Stimulated activated naive B cell treated with anti-CD40 and anti-IgM and Interleukin-4, amounts not matched to agents 10 μg/mL and 1 μg/mL and 100 μg/mL, for 72 hours (primary cell): ENCODE data around the gene ARL15.

Source experiments
- ATAC-seq, 2 donors: fragments of 150-1000 bp; cut with Tn5 transposase; replicated peaks; 2 replicates each; pipeline ENCODE4 v1.10.0; 2021; ENCODE audit warnings: moderate library complexity in 1 of 2
- DNase-seq: peaks from one replicate; pipeline ENCODE4 v3.0.0; 2021
- H3K27ac Mint-ChIP-seq: one replicate; pipeline ENCODE4 v1.8.0; 2022; ENCODE audit warnings: mild to moderate bottlenecking, mixed read lengths
- H3K27me3 Mint-ChIP-seq, 2 donors: one replicate each; pipeline ENCODE4 v1.8.0; 2022; ENCODE audit warnings: mixed read lengths in 2 of 2
- H3K36me3 Mint-ChIP-seq, 2 donors: one replicate each; pipeline ENCODE4 v1.8.0; 2022; ENCODE audit warnings: mixed read lengths in 2 of 2, mild to moderate bottlenecking in 1 of 2
- H3K4me1 Mint-ChIP-seq, 2 donors: one replicate each; pipeline ENCODE4 v1.8.0; 2022; ENCODE audit warnings: mixed read lengths in 2 of 2, mild to moderate bottlenecking in 1 of 2
- H3K4me3 Mint-ChIP-seq, 2 donors: one replicate each; pipeline ENCODE4 v1.8.0; 2022; ENCODE audit warnings: mild to moderate bottlenecking in 2 of 2, mixed read lengths in 2 of 2, moderate library complexity in 1 of 2
- H3K9me3 Mint-ChIP-seq, 2 donors: one replicate each; pipeline ENCODE4 v1.8.0; 2022; ENCODE audit warnings: mixed read lengths in 2 of 2, mild to moderate bottlenecking in 1 of 2

Gene ARL15

GRCh38 chr5:54325610-54326311, 15.4 kb upstream of the ARL15 start:
- Mint-ChIP-seq H3K27me3 (peaks cover 7 to 11% of the 10 kb centered on the region in 2 donors), H3K27ac (no peak overlapping the region), H3K4me3 (no peak overlapping the region), H3K9me3 (no peaks in the 10 kb centered on the region), H3K36me3 (no peaks in the 10 kb centered on the region), H3K4me1 (no peaks in the 10 kb centered on the region)
- peak in 1 of 2 donors; percentile 58 for ATAC-seq
- no peak for DNase-seq

GRCh38 chr5:54325272-54325609, 14.9 kb upstream of the ARL15 start:
- no peak for ATAC-seq
- DNase-seq: no peak
- Mint-ChIP-seq H3K27me3 (peaks cover 10 to 14% of the 10 kb centered on the region in 2 donors), H3K4me3 (no peak overlapping the region), H3K9me3 (no peaks in the 10 kb centered on the region), H3K4me1 (no peaks in the 10 kb centered on the region), H3K27ac (no peak overlapping the region), H3K36me3 (no peaks in the 10 kb centered on the region)

GRCh38 chr5:54324651-54325271, 14.4 kb upstream of the ARL15 start:
- H3K27me3 Mint-ChIP-seq: peaks cover 15 to 19% of the 10 kb centered on the region in 2 donors
- ATAC-seq (no peak), DNase-seq (no peak)
- no peaks in the 10 kb centered on the region for H3K4me1 Mint-ChIP-seq
- no peaks in the 10 kb centered on the region for H3K36me3 Mint-ChIP-seq
- H3K4me3 Mint-ChIP-seq: no peak overlapping the region
- H3K27ac Mint-ChIP-seq: no peak overlapping the region
- no peaks in the 10 kb centered on the region for H3K9me3 Mint-ChIP-seq

- Mint-ChIP-seq H3K27ac (no peak overlapping the region), H3K9me3 (no peaks in the 10 kb centered on the region), H3K4me3 (no peak overlapping the region), H3K36me3 (no peaks in the 10 kb centered on the region), H3K4me1 (no peaks in the 10 kb centered on the region), H3K27me3 (peaks cover 17 to 21% of the 10 kb centered on the region in 2 donors)
- ATAC-seq: no peak
- DNase-seq: no peak
Observed at GRCh38 chr5:54323495-54323894, 13.1 kb upstream of the ARL15 start.

- no peak overlapping the region for H3K4me3 Mint-ChIP-seq
- DNase-seq (no peak), ATAC-seq (no peak)
- no peaks in the 10 kb centered on the region for H3K36me3 Mint-ChIP-seq
- no peaks in the 10 kb centered on the region for H3K9me3 Mint-ChIP-seq
- no peak overlapping the region for H3K27ac Mint-ChIP-seq
- H3K27me3 Mint-ChIP-seq: peaks cover 21 to 29% of the 10 kb centered on the region in 2 donors
- no peaks in the 10 kb centered on the region for H3K4me1 Mint-ChIP-seq
Observed at GRCh38 chr5:54320256-54320655, 9.9 kb upstream of the ARL15 start.

- H3K9me3 Mint-ChIP-seq: peaks cover 0 to 3% of the 10 kb centered on the region in 2 donors
- H3K4me1 Mint-ChIP-seq: no peaks in the 10 kb centered on the region
- H3K36me3 Mint-ChIP-seq: no peaks in the 10 kb centered on the region
- H3K4me3 Mint-ChIP-seq: no peak overlapping the region
- H3K27me3 Mint-ChIP-seq: peaks cover 27 to 35% of the 10 kb centered on the region in 2 donors
- H3K27ac Mint-ChIP-seq: no peak overlapping the region
- ATAC-seq (no peak), DNase-seq (no peak)
Observed at GRCh38 chr5:54317511-54318260, 7.3 kb upstream of the ARL15 start.

- Mint-ChIP-seq H3K9me3 (peaks cover 0 to 3% of the 10 kb centered on the region in 2 donors), H3K4me1 (peaks cover 2 to 8% of the 10 kb centered on the region in 2 donors), H3K4me3 (no peak overlapping the region), H3K27me3 (peaks cover 27 to 35% of the 10 kb centered on the region in 2 donors), H3K36me3 (no peaks in the 10 kb centered on the region), H3K27ac (no peak overlapping the region)
- no peak for DNase-seq
- ATAC-seq: no peak
Observed at GRCh38 chr5:54315736-54316528, 5.6 kb upstream of the ARL15 start.

GRCh38 chr5:54313311-54314270, 3.2 kb upstream of the ARL15 start:
- Mint-ChIP-seq H3K4me3 (no peak overlapping the region), H3K27me3 (peaks cover 16 to 26% of the 10 kb centered on the region in 2 donors), H3K36me3 (peaks cover 5% of the 10 kb centered on the region in 2 donors), H3K4me1 (peaks cover 12 to 25% of the 10 kb centered on the region in 2 donors), H3K27ac (no peak overlapping the region), H3K9me3 (peaks cover 0 to 3% of the 10 kb centered on the region in 2 donors)
- DNase-seq (no peak), ATAC-seq (no peak)

- no peak overlapping the region for H3K27ac Mint-ChIP-seq
- no peak overlapping the region for H3K4me3 Mint-ChIP-seq
- H3K36me3 Mint-ChIP-seq: peaks cover 5% of the 10 kb centered on the region in 2 donors
- H3K9me3 Mint-ChIP-seq: peaks cover 0 to 3% of the 10 kb centered on the region in 2 donors
- peaks cover 11 to 15% of the 10 kb centered on the region in 2 donors for H3K27me3 Mint-ChIP-seq
- peaks cover 14 to 29% of the 10 kb centered on the region in 2 donors for H3K4me1 Mint-ChIP-seq
- no peak for DNase-seq
- no peak for ATAC-seq
Observed at GRCh38 chr5:54312499-54312898, 2.1 kb upstream of the ARL15 start.

GRCh38 chr5:54311176-54311677, 854 bp upstream of the ARL15 start:
- ATAC-seq (peak in 1 of 2 donors; percentile 3), DNase-seq (no peak)
- peaks cover 5% of the 10 kb centered on the region in 2 donors for H3K36me3 Mint-ChIP-seq
- peak overlapping the region; percentile 93 to 94 for H3K4me3 Mint-ChIP-seq
- peaks cover 15 to 32% of the 10 kb centered on the region in 2 donors for H3K4me1 Mint-ChIP-seq
- peaks cover 5 to 12% of the 10 kb centered on the region in 2 donors for H3K27me3 Mint-ChIP-seq
- H3K9me3 Mint-ChIP-seq: peaks cover 0 to 3% of the 10 kb centered on the region in 2 donors
- peak overlapping the region; percentile 96 for H3K27ac Mint-ChIP-seq

- Mint-ChIP-seq H3K9me3 (peaks cover 0 to 3% of the 10 kb centered on the region in 2 donors), H3K27me3 (peaks cover 5% of the 10 kb centered on the region in 2 donors), H3K4me3 (peak overlapping the region; percentile 93 to 94), H3K36me3 (peaks cover 5% of the 10 kb centered on the region in 2 donors), H3K27ac (peak overlapping the region; percentile 96), H3K4me1 (peaks cover 15 to 32% of the 10 kb centered on the region in 2 donors)
- DNase-seq: peak; percentile 5
- ATAC-seq: peak; percentile 31 to 42
Observed at GRCh38 chr5:54309691-54310432, 511 bp downstream of the ARL15 start.

- Mint-ChIP-seq H3K27me3 (no peaks in the 10 kb centered on the region), H3K27ac (peak overlapping the region; percentile 51), H3K4me1 (peaks cover 16 to 32% of the 10 kb centered on the region in 2 donors), H3K4me3 (peak overlapping the region; percentile 93 to 94), H3K9me3 (peaks cover 0 to 3% of the 10 kb centered on the region in 2 donors), H3K36me3 (peaks cover 5% of the 10 kb centered on the region in 2 donors)
- ATAC-seq (no peak), DNase-seq (no peak)
Observed at GRCh38 chr5:54309276-54309675, 1.1 kb downstream of the ARL15 start.
